Neutrophil (primary cell): ENCODE data around the gene LRRFIP1.

Source experiments
- H3K27ac ChIP-seq: fragments of 200-600 bp; sonication (generic); 2 replicates; pipeline ENCODE4 v1.5.1; 2016; ENCODE audit warnings: mild to moderate bottlenecking, moderate library complexity
- H3K27me3 ChIP-seq: fragments of 200-600 bp; sonication (generic); 2 replicates; pipeline ENCODE4 v1.6.0; 2016; ENCODE audit warnings: mild to moderate bottlenecking
- H3K36me3 ChIP-seq: fragments of 200-600 bp; sonication (generic); 2 replicates; pipeline ENCODE4 v1.5.1; 2017
- H3K4me1 ChIP-seq, 2 experiments: fragments of 200-600 bp in 1 of 2; sonication (generic) in 1 of 2; 1 replicate in 1 of 2; 2 replicates in 1 of 2; pipeline versions ENCODE4 v1.5.1 to v1.6.1; 2013 to 2016; ENCODE audit warnings: low read depth in 1 of 2, low read length in 1 of 2, mild to moderate bottlenecking in 1 of 2, moderate library complexity in 1 of 2; ENCODE audit not compliant: control insufficient read depth in 1 of 2, insufficient read depth in 1 of 2
- H3K4me3 ChIP-seq, 2 experiments: fragments of 200-600 bp in 1 of 2; sonication (generic) in 1 of 2; 1 replicate in 1 of 2; 2 replicates in 1 of 2; pipeline ENCODE4 v1.5.1; 2013 to 2016; ENCODE audit warnings: low read depth in 1 of 2, low read length in 1 of 2, mild to moderate bottlenecking in 1 of 2, moderate library complexity in 1 of 2
- H3K9me3 ChIP-seq: fragments of 200-600 bp; sonication (generic); 2 replicates; pipeline ENCODE4 v1.5.1; 2016
- CTCF ChIP-seq: fragments of 200-600 bp; sonication (generic); IDR thresholded peaks from 2 replicates; pipeline ENCODE4 v1.5.1; 2016; ENCODE audit warnings: antibody characterized with exemption

The LRRFIP1 gene

GRCh38 chr2:237675316-237675715, 47.9 kb downstream of the LRRFIP1 start:
- Histone ChIP-seq H3K27ac (peak overlapping the region; percentile 99), H3K4me3 (peak overlapping the region; percentile 64 to 71), H3K36me3 (no peaks in the 10 kb centered on the region), H3K27me3 (no peaks in the 10 kb centered on the region), H3K9me3 (no peaks in the 10 kb centered on the region), H3K4me1 (peaks cover 66 to 71% of the 10 kb centered on the region in 2 experiments)
- TF ChIP-seq CTCF: no peak

GRCh38 chr2:237680702-237681478, 53.5 kb downstream of the LRRFIP1 start:
- Histone ChIP-seq H3K36me3 (no peaks in the 10 kb centered on the region), H3K27me3 (no peaks in the 10 kb centered on the region), H3K4me1 (peaks cover 34 to 38% of the 10 kb centered on the region in 2 experiments), H3K27ac (no peak overlapping the region), H3K9me3 (no peaks in the 10 kb centered on the region), H3K4me3 (no peak overlapping the region)
- no peak for TF ChIP-seq CTCF

- Histone ChIP-seq H3K9me3 (no peaks in the 10 kb centered on the region), H3K4me3 (no peak overlapping the region), H3K36me3 (no peaks in the 10 kb centered on the region), H3K27me3 (no peaks in the 10 kb centered on the region), H3K4me1 (peaks cover 30 to 38% of the 10 kb centered on the region in 2 experiments), H3K27ac (no peak overlapping the region)
- TF ChIP-seq CTCF: no peak
These were observed 54.8 kb downstream of the LRRFIP1 start for GRCh38 chr2:237682151-237682550.

GRCh38 chr2:237682856-237683670, 55.7 kb downstream of the LRRFIP1 start:
- Histone ChIP-seq H3K9me3 (no peaks in the 10 kb centered on the region), H3K27ac (no peak overlapping the region)

GRCh38 chr2:237685408-237685807, 58.0 kb downstream of the LRRFIP1 start:
- Histone ChIP-seq H3K27ac (peak overlapping the region; percentile 100), H3K4me3 (no peak overlapping the region), H3K9me3 (no peaks in the 10 kb centered on the region), H3K36me3 (no peaks in the 10 kb centered on the region), H3K4me1 (peaks cover 41 to 47% of the 10 kb centered on the region in 2 experiments), H3K27me3 (no peaks in the 10 kb centered on the region)
- no peak for TF ChIP-seq CTCF

More at GRCh38 chr2:237682856-237683670, 55.7 kb downstream of the LRRFIP1 start:
- TF ChIP-seq CTCF: no peak
- no peak overlapping the region for H3K4me3 ChIP-seq
- H3K4me1 ChIP-seq: peaks cover 31 to 38% of the 10 kb centered on the region in 2 experiments
- no peaks in the 10 kb centered on the region for H3K27me3 ChIP-seq
- H3K36me3 ChIP-seq: no peaks in the 10 kb centered on the region
